ENCODE results near the gene AJM1.

Gene AJM1

DNA sequence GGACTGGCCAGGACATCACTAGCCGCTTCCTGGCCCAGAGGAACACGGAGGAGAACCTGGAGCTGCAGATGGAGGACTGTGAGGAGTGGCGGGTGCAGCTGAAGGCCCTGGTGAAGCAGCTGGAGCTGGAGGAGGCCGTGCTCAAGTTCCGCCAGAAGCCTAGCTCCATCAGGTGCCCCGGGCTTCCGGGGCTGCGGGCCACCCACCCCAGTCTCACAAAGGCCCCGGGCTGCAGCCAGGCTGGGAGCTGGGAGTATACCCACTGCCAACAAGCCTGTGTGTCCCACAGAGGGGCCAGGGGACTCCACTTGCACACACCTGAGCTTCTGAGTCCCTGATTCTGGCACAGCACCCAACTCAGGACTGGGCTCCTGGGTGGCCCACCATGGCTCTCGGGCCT is 36.2 kb upstream of the AJM1 start:
- H3K4me3 ChIP-seq = no peak overlapping the region; the same call in 1 of the 2 replicates

DNA sequence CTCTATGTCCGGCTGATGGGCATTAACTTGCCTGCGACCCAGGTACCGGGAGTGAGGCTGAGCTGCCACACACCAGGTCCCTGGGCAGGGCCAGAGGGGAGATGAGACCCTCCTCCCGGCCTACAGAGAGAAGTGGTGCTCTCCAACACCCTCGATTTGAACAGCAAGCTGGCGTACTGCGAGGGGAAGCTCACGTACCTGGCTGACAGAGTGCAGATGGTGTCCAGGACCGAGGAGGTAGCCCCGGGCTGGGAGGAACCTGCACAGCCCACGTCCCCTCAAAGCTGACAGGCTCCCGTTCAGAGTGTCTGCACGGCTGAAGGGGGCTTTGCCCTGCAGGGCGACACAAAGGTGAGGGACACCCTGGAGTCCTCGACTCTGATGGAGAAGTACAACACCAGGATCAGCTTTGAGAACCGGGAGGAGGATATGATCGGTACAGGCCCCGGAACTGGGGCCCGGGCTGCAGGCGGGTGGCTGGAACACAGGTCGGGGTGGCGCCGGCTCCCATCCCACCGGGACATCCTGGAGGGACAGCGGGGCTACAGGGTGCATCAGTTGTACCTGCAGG is 35.6 kb upstream of the AJM1 start:
- Histone ChIP-seq H3K9ac (ENCODE audit: insufficient read length) (peak overlapping the region; percentile 87), H3K27ac (no peak overlapping the region), H3K36me3 (ENCODE audit: insufficient read depth, low read length) (peaks cover 21% of the 10 kb centered on the region), H3K9me3 (ENCODE audit: low read depth, low read length) (no peaks in the 10 kb centered on the region), H3K4me3 (peak overlapping the region; percentile 81)
- no peak for DNase-seq (ENCODE audit: low read depth, low spot score)
- no peak for TF ChIP-seq POLR2AphosphoS5 (IDR thresholded peaks at IDR 0.05; ENCODE audit: borderline replicate concordance, low read depth, low read length)
- TF ChIP-seq FOXP2 (optimal IDR thresholded peaks at IDR 0.05; ENCODE audit: control extremely low read depth, extremely low read length, insufficient read depth) = no peak
- no peak for TF ChIP-seq EZH2 (IDR thresholded peaks at IDR 0.05)

More for the DNA sequence above, 36.2 kb upstream of the AJM1 start:
- Histone ChIP-seq H3K9me3 (ENCODE audit: low read depth, low read length) (no peaks in the 10 kb centered on the region), H3K27ac (no peak overlapping the region), H3K36me3 (ENCODE audit: insufficient read depth, low read length) (peaks cover 14% of the 10 kb centered on the region), H3K9ac (ENCODE audit: insufficient read length) (no peak overlapping the region)
- DNase-seq (ENCODE audit: low read depth, low spot score) = no peak
- TF ChIP-seq POLR2AphosphoS5 (IDR thresholded peaks at IDR 0.05; ENCODE audit: borderline replicate concordance, low read depth, low read length) (no peak), EZH2 (IDR thresholded peaks at IDR 0.05) (no peak), FOXP2 (optimal IDR thresholded peaks at IDR 0.05; ENCODE audit: control extremely low read depth, extremely low read length, insufficient read depth) (no peak)

DNA sequence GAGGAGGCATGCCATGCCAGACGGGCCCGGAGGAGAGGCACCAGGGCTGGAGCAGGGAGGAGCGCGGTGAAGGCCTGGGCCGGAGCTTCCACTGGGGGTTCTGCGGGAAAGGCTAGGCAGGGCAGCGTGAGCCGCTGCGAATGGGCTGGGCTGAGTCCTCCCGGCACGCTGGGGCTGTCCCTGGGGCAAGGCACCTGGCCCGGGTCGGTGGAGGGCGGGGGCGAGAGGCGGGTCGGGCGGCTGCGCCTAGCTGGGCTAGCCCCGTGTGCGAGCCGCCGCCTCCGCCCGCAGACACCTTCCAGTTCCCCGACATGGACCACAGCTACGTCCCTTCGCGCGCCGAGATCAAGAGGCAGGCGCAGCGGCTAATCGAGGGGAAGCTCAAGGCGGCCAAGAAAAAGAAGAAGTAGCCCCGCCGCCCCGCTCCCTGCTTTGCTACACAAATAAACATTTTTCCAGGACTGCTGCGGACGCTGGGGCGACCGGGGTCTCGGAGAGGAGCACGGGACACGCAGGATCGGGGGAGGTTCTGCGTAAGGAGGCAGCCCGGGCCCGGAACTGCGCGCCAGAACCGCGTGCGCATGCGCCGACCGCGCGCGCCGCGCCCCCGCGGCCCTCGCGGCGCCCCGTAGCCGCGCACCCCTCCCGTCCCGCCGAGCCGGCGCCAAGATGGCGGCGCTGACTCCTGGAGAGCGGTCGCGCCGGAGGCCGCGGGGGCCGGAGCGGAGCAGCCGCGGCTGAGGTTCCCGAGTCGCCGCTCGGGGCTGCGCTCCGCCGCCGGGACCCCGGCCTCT is 34.8 kb upstream of the AJM1 start, which contains the start of gene RABL6:
RABL6 (plus strand) TSS at position 668 of the 794 bp plus-strand sequence. CDS start 249 bp downstream, outside the sequence.
- H3K27ac ChIP-seq = peak within 1 kb of the TSS; percentile 89
- peak within 1 kb of the TSS; percentile 96 for H3K4me3 ChIP-seq
- H3K9ac ChIP-seq (ENCODE audit: insufficient read length) = peak within 1 kb of the TSS; percentile 94
- H3K9me3 ChIP-seq (ENCODE audit: low read depth, low read length) = no peaks in the 10 kb centered on the region
- H3K36me3 ChIP-seq (ENCODE audit: insufficient read depth, low read length) = peaks cover 29% of the 10 kb centered on the region
- DNase-seq (ENCODE audit: low read depth, low spot score) = no peak
- TF ChIP-seq FOXP2 (optimal IDR thresholded peaks at IDR 0.05; ENCODE audit: control extremely low read depth, extremely low read length, insufficient read depth) (no peak), EZH2 (IDR thresholded peaks at IDR 0.05) (no peak), POLR2AphosphoS5 (IDR thresholded peaks at IDR 0.05; ENCODE audit: borderline replicate concordance, low read depth, low read length) (peak; percentile 91)

DNA sequence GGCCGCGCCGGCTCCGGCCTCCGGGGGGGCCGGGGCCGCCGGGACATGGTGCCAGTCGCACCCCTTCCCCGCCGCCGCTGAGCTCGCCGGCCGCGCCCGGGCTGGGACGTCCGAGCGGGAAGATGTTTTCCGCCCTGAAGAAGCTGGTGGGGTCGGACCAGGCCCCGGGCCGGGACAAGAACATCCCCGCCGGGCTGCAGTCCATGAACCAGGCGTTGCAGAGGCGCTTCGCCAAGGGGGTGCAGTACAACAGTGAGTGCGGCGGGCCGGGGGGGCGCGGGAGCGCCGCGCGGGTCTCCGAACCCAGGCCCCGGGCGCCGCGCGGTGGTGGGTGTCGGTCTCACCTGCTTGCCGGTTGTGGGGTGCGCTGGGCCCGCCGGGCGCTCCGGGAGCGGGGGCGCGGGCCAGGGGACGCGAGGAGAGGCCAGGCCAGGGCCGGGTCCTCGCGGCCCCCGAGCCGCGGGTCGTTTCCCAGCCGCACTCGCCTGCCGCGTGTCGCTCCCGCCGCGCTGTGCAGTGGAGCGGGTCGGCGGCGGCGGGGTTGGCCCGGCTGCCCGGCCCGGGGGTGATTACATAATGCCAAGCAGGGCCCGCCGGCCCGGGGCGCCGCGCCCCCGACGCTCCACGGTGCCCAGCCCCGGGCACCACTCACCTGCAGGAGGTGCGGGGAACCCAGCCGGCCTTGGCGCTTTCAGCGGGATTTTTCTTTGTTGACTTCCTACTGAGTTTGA is 34.0 kb upstream of the AJM1 start:
- DNase-seq (ENCODE audit: low read depth, low spot score) = no peak

DNA sequence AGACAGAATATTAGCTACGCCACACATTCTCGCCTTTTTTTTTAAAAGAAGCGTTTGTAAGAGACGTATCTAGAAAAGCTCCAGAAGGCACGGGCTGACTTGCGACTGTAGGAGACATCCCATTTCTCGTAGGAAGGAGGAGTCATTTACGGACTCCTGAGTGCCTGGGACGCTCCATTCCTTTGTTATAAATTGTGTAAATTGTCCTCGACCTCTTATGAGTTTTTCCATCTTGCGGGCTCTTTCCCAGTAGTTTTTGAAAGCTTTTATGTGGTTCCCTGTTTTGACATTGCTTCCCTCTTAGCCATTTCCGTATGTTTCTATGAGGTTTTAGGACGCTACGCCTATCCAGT is 33.5 kb upstream of the AJM1 start:
- Histone ChIP-seq H3K9me3 (ENCODE audit: low read depth, low read length) (no peaks in the 10 kb centered on the region), H3K36me3 (ENCODE audit: insufficient read depth, low read length) (peaks cover 39% of the 10 kb centered on the region), H3K27ac (peak overlapping the region; percentile 89), H3K4me3 (peak overlapping the region; percentile 96), H3K9ac (ENCODE audit: insufficient read length) (peak overlapping the region; percentile 94)
- no peak for DNase-seq (ENCODE audit: low read depth, low spot score)
- TF ChIP-seq POLR2AphosphoS5 (IDR thresholded peaks at IDR 0.05; ENCODE audit: borderline replicate concordance, low read depth, low read length) = no peak
- TF ChIP-seq EZH2 (IDR thresholded peaks at IDR 0.05) = no peak
- no peak for TF ChIP-seq FOXP2 (optimal IDR thresholded peaks at IDR 0.05; ENCODE audit: control extremely low read depth, extremely low read length, insufficient read depth)

More for the DNA sequence above, 34.0 kb upstream of the AJM1 start:
- no peak for TF ChIP-seq POLR2AphosphoS5 (IDR thresholded peaks at IDR 0.05; ENCODE audit: borderline replicate concordance, low read depth, low read length)
- Histone ChIP-seq H3K9me3 (ENCODE audit: low read depth, low read length) (no peaks in the 10 kb centered on the region), H3K4me3 (peak overlapping the region; percentile 96), H3K36me3 (ENCODE audit: insufficient read depth, low read length) (peaks cover 36% of the 10 kb centered on the region), H3K27ac (peak overlapping the region; percentile 89), H3K9ac (ENCODE audit: insufficient read length) (peak overlapping the region; percentile 94)

DNA sequence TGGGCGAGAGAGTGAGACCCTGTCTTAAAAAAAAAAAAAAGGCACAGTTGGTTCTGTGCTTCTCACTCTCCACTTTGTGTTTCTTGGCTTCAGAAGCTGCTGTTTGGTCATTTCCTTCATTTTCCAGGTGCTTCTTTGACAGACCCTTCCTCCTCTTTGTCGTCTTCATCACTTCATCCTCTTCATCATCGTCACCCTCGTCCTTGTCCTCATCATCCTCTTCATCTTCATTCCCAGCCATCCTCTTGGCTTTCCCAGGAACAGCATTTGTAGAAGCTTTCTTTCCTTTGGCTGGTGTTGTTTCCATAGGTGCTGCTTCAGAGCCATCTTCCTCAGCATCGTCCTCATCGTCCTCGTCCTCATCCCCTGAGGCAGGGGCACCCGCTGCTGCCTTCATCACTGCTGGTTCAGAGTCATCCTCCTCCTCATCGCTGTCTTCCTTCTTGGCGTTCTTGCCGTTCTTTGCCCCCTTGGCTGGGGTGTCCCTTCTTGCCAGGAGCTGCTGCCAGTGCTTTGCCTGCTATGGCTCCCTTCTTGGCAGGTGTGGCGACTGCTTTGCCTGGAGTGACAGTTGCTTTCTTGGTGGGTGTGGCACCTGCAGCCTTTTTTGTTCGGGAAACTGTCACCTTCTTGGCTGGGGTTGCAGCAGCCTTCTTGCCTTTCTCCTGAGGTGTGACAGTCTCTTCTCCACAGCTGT is 27.4 kb upstream of the AJM1 start:
- no peak for TF ChIP-seq EZH2 (IDR thresholded peaks at IDR 0.05)
- no peak for TF ChIP-seq POLR2AphosphoS5 (IDR thresholded peaks at IDR 0.05; ENCODE audit: borderline replicate concordance, low read depth, low read length)
- no peak for TF ChIP-seq FOXP2 (optimal IDR thresholded peaks at IDR 0.05; ENCODE audit: control extremely low read depth, extremely low read length, insufficient read depth)
- Histone ChIP-seq H3K4me3 (no peak overlapping the region), H3K36me3 (ENCODE audit: insufficient read depth, low read length) (peaks cover 51% of the 10 kb centered on the region), H3K9ac (ENCODE audit: insufficient read length) (no peak overlapping the region), H3K9me3 (ENCODE audit: low read depth, low read length) (no peaks in the 10 kb centered on the region), H3K27ac (no peak overlapping the region)
- no peak for DNase-seq (ENCODE audit: low read depth, low spot score)

DNA sequence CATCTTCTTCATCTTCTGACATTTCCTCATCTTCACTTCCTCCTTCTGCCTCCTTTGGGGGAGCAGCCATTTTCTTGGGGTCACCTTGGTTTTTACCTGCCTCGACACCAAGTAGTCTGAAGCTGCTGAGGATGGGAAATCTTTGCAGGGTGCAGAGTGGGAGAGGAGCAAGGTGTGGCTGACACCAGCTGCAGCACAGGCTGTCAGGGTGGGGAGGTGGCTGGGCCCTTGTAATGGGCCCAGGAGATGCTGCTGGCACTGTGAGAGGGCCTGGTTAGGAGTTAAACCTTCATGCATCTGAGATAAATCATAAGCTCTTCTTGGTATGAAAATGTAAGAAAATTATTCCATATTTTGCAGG is 26.9 kb upstream of the AJM1 start:
- Histone ChIP-seq H3K4me3 (no peak overlapping the region), H3K9ac (ENCODE audit: insufficient read length) (no peak overlapping the region), H3K27ac (0 out of 2 replicates have a peak overlapping the region, but pooled peaks have one; percentile 42), H3K9me3 (ENCODE audit: low read depth, low read length) (no peaks in the 10 kb centered on the region), H3K36me3 (ENCODE audit: insufficient read depth, low read length) (peaks cover 46% of the 10 kb centered on the region)
- no peak for TF ChIP-seq FOXP2 (optimal IDR thresholded peaks at IDR 0.05; ENCODE audit: control extremely low read depth, extremely low read length, insufficient read depth)
- no peak for TF ChIP-seq POLR2AphosphoS5 (IDR thresholded peaks at IDR 0.05; ENCODE audit: borderline replicate concordance, low read depth, low read length)
- TF ChIP-seq EZH2 (IDR thresholded peaks at IDR 0.05) = no peak
- DNase-seq (ENCODE audit: low read depth, low spot score) = no peak

All from SK-N-MC (cell line).